Measurements from ENCODE around the gene COG7. TPM values are rescaled to one million over a fixed set of nuclear protein-coding genes. Genes with fewer than 3 reads are reported as not detected.
"Not testable (repeated sequence)": the region's sequence is repeated elsewhere in the genome, so short reads cannot be mapped to it uniquely, and the experiment has no call there.

COG7 gene
- total and polyA plus RNA-seq, 5 experiments from 2014 or later: 8.4 to 26.2 (median 10.9) TPM

GRCh38 chr16:23466162-23466885, 13.3 kb upstream of the COG7 start:
- H3K9me3 Mint-ChIP-seq: no peaks in the 10 kb centered on the region
- no peaks in the 10 kb centered on the region for H3K27me3 Mint-ChIP-seq
- H3K4me1 Mint-ChIP-seq: peaks cover 0 to 2% (median 0%) of the 10 kb centered on the region in 4 donors
- POLR2A ChIA-PET: no interaction called here
- H3K27ac Mint-ChIP-seq: peak overlapping the region in 4 of 10 donors; percentile 8 to 82 (median 54)
- H3K4me3 Mint-ChIP-seq: no peak overlapping the region
- peaks cover 0 to 60% (median 8%) of the 10 kb centered on the region in 3 donors for H3K36me3 Mint-ChIP-seq
- DNase-seq: no peak
- no peak for ATAC-seq

DNA sequence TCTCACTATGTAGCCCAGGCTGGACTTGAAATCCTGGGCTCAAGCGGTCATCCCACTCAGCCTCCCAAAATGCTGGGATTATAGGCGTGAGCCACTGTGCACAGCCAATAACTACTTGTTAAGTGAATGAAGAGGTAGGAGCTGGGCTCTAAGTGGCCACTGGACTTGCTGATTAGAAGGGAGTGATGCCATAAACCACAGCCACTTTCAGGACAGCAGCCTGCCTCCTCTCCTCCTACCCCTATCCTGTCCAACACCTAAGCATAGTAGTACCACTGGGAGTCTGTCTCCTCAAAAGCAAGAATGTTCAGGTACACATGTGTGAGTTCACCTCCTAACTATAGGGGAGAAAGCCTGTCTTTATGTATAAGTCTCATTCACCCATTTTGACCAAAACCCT, 12.2 kb upstream of the COG7 start:
- Mint-ChIP-seq H3K4me3 (no peak overlapping the region), H3K27me3 (no peaks in the 10 kb centered on the region), H3K4me1 (peaks cover 0 to 2% (median 0%) of the 10 kb centered on the region in 4 donors), H3K9me3 (no peaks in the 10 kb centered on the region), H3K27ac (peak overlapping the region in 1 of 10 donors; percentile 1), H3K36me3 (peaks cover 0 to 50% (median 8%) of the 10 kb centered on the region in 3 donors)
- POLR2A ChIA-PET: no interaction called here
- DNase-seq (no peak), ATAC-seq (no peak)

DNA sequence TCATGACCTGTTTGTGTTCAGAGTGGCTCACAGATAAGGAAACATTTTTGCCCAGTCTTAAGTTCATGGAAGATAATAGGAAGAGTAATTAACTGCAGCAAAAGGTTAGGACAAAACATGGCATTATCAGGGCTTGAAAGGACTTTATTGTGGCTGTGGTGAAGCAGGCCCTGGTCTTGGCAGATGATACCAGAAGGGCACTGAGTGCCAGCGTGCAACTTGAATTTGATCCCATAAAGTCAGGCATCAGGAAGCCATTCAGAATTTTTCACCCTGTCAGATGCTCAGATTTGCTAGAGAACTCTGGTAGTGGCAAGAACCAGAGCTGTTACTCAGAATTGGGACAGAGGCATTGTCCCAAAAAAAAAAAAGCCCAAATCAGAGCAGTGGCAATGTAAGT, 11.2 kb upstream of the COG7 start:
- POLR2A ChIA-PET: no interaction called here
- no peak overlapping the region for H3K4me3 Mint-ChIP-seq
- DNase-seq (no peak), ATAC-seq (no peak)
- H3K9me3 Mint-ChIP-seq: no peaks in the 10 kb centered on the region
- no peaks in the 10 kb centered on the region for H3K27me3 Mint-ChIP-seq
- peaks cover 0 to 2% (median 0%) of the 10 kb centered on the region in 4 donors for H3K4me1 Mint-ChIP-seq
- H3K27ac Mint-ChIP-seq: peak overlapping the region in 7 of 10 donors; percentile 1 to 74 (median 27)
- H3K36me3 Mint-ChIP-seq: peaks cover 0 to 40% (median 8%) of the 10 kb centered on the region in 3 donors

DNA sequence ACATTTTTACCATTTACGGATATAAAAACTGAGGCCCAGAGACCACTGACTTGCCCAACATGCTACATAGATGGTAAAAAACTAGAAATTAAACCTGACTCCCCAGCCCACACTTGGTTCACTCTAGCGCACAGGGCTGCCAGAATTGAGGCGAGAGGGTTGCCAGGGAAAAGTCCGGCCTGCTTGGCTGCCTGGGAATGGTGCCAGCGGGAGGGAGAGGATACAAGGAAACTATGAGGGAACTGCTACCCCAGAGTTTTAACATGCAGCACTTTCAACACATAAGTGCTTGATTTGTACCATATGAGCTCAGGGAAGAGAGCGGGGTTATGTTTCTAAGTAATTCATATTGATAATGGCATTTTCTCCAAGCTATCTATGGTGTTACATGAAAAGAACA, 10.0 kb upstream of the COG7 start:
- DNase-seq, H3K4me3 Mint-ChIP-seq, H3K27me3 Mint-ChIP-seq, POLR2A ChIA-PET, H3K9me3 Mint-ChIP-seq, H3K4me1 Mint-ChIP-seq, ATAC-seq, H3K27ac Mint-ChIP-seq: not testable (repeated sequence)
- H3K36me3 Mint-ChIP-seq: peaks cover 0 to 29% (median 8%) of the 10 kb centered on the region in 3 donors

DNA sequence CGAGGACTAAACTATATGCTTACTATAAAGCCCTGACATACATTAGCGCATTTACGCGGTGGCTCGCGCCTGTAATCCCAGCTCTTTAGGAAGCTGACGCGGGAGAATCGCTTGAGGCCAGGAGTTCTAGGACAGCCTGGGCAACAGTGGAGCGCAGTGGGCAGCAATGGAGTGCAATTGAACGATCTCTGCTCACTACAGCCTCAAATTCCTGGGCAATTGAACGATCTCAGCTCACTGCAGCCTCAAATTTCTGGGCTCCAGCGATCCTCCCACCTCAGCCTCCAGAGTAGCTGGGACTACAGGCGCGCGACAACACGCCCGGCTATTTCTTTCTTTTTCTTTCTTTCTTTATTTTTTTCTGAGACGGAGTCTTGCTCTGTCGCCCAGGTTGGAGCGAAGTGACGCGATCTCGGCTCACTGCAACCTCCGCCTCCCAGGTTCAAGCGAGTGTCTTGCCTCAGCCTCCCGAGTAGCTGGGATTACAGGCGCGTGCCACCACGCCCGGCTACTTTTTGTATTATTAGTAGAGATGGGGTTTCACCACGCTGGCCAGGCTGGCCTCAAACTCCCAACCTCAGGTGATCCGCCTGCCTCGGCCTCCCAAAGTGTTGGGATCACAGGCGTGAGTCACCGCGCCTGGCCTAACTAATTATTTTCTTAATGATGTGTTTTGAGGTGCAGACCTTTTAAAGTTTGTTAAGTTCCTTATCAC, 506 bp upstream of the COG7 start:
- no peak for ATAC-seq
- peak overlapping the region; percentile 84 to 99 (median 95) for H3K4me3 Mint-ChIP-seq
- DNase-seq: no peak
- no peaks in the 10 kb centered on the region for H3K36me3 Mint-ChIP-seq
- H3K27ac Mint-ChIP-seq: peak overlapping the region; percentile 85 to 97 (median 91)
- no peaks in the 10 kb centered on the region for H3K9me3 Mint-ChIP-seq
- POLR2A ChIA-PET: interaction anchor here (0.6 kb wide), 1 partner anchor 292 kb away, joined by 3 read pairs; no protein-coding TSS in a partner anchor
- H3K27me3 Mint-ChIP-seq: no peaks in the 10 kb centered on the region
- H3K4me1 Mint-ChIP-seq: peaks cover 13 to 41% (median 34%) of the 10 kb centered on the region in 4 donors

GRCh38 chr16:23452221-23452571, 793 bp downstream of the COG7 start:
- POLR2A ChIA-PET: interaction anchor here (1.2 kb wide), 1 partner anchor 17 kb away, joined by 5 read pairs; no protein-coding TSS in a partner anchor
- Mint-ChIP-seq H3K9me3 (no peaks in the 10 kb centered on the region), H3K4me3 (peak overlapping the region; percentile 84 to 99 (median 95)), H3K27ac (peak overlapping the region; percentile 85 to 97 (median 91)), H3K4me1 (peaks cover 15 to 45% (median 37%) of the 10 kb centered on the region in 4 donors), H3K27me3 (no peaks in the 10 kb centered on the region), H3K36me3 (peaks cover 0 to 2% (median 0%) of the 10 kb centered on the region in 3 donors)
- DNase-seq (no peak), ATAC-seq (no peak)

- H3K4me3 Mint-ChIP-seq: no peak overlapping the region
Measured at GRCh38 chr16:23448392-23448791, 4.6 kb downstream of the COG7 start.

DNA sequence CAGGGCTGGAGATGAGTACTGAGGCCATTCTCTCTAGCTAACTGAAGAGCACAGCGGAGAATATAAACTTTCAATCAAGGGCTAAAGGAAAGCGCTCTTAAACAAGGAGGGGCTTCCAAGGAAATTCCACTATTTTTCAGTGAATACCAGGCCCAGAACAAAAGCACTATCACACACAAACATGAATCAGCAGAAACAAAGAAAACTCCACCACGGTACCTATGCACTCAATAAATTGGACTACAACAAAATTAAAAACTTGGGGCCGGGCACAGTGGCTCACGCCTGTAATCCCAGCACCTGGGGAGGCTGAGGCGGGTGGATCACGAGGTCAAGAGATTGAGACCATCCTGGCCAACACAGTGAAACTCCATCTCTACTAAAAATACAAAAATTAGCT, 15.4 kb downstream of the COG7 start:
- ATAC-seq, H3K4me1 Mint-ChIP-seq, H3K27me3 Mint-ChIP-seq, H3K9me3 Mint-ChIP-seq, POLR2A ChIA-PET, DNase-seq, H3K27ac Mint-ChIP-seq, H3K4me3 Mint-ChIP-seq: not testable (repeated sequence)
- H3K36me3 Mint-ChIP-seq: peaks cover 0 to 82% (median 12%) of the 10 kb centered on the region in 3 donors

More at GRCh38 chr16:23448392-23448791, 4.6 kb downstream of the COG7 start:
- peaks cover 0 to 29% (median 3%) of the 10 kb centered on the region in 3 donors for H3K36me3 Mint-ChIP-seq
- no peaks in the 10 kb centered on the region for H3K9me3 Mint-ChIP-seq
- no peaks in the 10 kb centered on the region for H3K27me3 Mint-ChIP-seq
- peak overlapping the region in 3 of 10 donors; percentile 5 to 49 (median 32) for H3K27ac Mint-ChIP-seq
- peaks cover 13 to 42% (median 35%) of the 10 kb centered on the region in 4 donors for H3K4me1 Mint-ChIP-seq
- POLR2A ChIA-PET: interaction anchor here (0.5 kb wide), 1 partner anchor 29 kb away, joined by 3 read pairs; no protein-coding TSS in a partner anchor
- ATAC-seq (no peak), DNase-seq (no peak)

DNA sequence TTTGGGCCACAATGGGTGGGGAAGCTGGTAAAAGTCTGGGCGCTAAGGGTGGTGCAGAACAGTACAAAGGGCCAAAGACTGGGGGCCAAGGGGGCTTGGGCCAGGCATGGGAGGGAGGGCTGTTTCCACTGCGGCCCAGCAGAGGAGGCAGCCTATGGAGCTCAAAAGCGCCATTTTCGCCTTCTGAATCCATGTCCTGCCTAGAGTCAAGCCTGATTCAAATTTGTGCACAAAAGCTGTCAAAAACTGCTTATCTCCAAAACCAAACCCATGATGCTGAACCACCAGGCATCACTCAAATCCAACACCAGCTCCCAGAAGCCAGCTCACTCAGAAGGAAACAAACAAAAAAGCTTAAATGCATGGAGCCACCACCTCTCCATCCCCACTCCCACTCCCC, 16.0 kb downstream of the COG7 start:
- H3K27ac Mint-ChIP-seq: no peak overlapping the region
- peaks cover 0 to 8% (median 4%) of the 10 kb centered on the region in 4 donors for H3K4me1 Mint-ChIP-seq
- POLR2A ChIA-PET: no interaction called here
- H3K4me3 Mint-ChIP-seq: no peak overlapping the region
- ATAC-seq (no peak), DNase-seq (no peak)
- H3K9me3 Mint-ChIP-seq: no peaks in the 10 kb centered on the region
- peaks cover 0 to 81% (median 12%) of the 10 kb centered on the region in 3 donors for H3K36me3 Mint-ChIP-seq
- H3K27me3 Mint-ChIP-seq: no peaks in the 10 kb centered on the region

- POLR2A ChIA-PET: interaction anchor here (1.7 kb wide), 1 partner anchor 17 kb away, joined by 5 read pairs; no protein-coding TSS in a partner anchor
Measured at GRCh38 chr16:23435500-23435899, 17.5 kb downstream of the COG7 start.

GRCh38 chr16:23434380-23434779, 18.6 kb downstream of the COG7 start:
- Mint-ChIP-seq H3K27me3 (no peaks in the 10 kb centered on the region), H3K27ac (no peak overlapping the region), H3K4me3 (no peak overlapping the region), H3K4me1 (peaks cover 0 to 8% (median 4%) of the 10 kb centered on the region in 4 donors), H3K9me3 (no peaks in the 10 kb centered on the region), H3K36me3 (peaks cover 0 to 75% (median 20%) of the 10 kb centered on the region in 3 donors)
- DNase-seq (peak in 5 of 10 donors; percentile 3 to 65 (median 60)), ATAC-seq (no peak)
- POLR2A ChIA-PET: interaction anchor here (1.7 kb wide), 1 partner anchor 18 kb away, joined by 5 read pairs; no protein-coding TSS in a partner anchor

More at GRCh38 chr16:23435500-23435899, 17.5 kb downstream of the COG7 start:
- peaks cover 0 to 75% (median 14%) of the 10 kb centered on the region in 3 donors for H3K36me3 Mint-ChIP-seq
- H3K27me3 Mint-ChIP-seq: no peaks in the 10 kb centered on the region
- no peaks in the 10 kb centered on the region for H3K9me3 Mint-ChIP-seq
- DNase-seq (peak; percentile 23 to 68 (median 48)), ATAC-seq (peak; percentile 87 to 90)
- no peak overlapping the region for H3K4me3 Mint-ChIP-seq
- peaks cover 0 to 8% (median 4%) of the 10 kb centered on the region in 4 donors for H3K4me1 Mint-ChIP-seq
- H3K27ac Mint-ChIP-seq: peak overlapping the region in 2 of 10 donors; percentile 4 to 48

- no peak overlapping the region for H3K4me3 Mint-ChIP-seq
- no peak for ATAC-seq
- no peak for DNase-seq
- peaks cover 0 to 8% (median 4%) of the 10 kb centered on the region in 4 donors for H3K4me1 Mint-ChIP-seq
- H3K36me3 Mint-ChIP-seq: peaks cover 0 to 74% (median 20%) of the 10 kb centered on the region in 3 donors
- POLR2A ChIA-PET: interaction anchor here (0.6 kb wide), 1 partner anchor 427 kb away, joined by 3 read pairs; no protein-coding TSS in a partner anchor
- H3K27ac Mint-ChIP-seq: no peak overlapping the region
- no peaks in the 10 kb centered on the region for H3K27me3 Mint-ChIP-seq
- H3K9me3 Mint-ChIP-seq: no peaks in the 10 kb centered on the region
Measured at GRCh38 chr16:23433261-23433920, 19.6 kb downstream of the COG7 start.

Data from naive thymus-derived CD8-positive, alpha-beta T cell (primary cell).